ENCODE data around the gene FASTK. TPM values are rescaled to one million over a fixed set of nuclear protein-coding genes. Genes with fewer than 3 reads are reported as not detected.

The FASTK gene
- polyA plus RNA-seq, 1 donor (not counting 4 experiments of a cell fraction or from before 2014, with no cell fraction given), result 27.2 TPM

Other genes with a start within 250 kb of the FASTK start
- not detected in 3 replicates for gene AOC1, start 228.3 kb downstream of the FASTK start, polyA plus RNA-seq
- 0.03 TPM in 1 of 3 replicates, not detected in the others for gene KCNH2, start 102.5 kb downstream of the FASTK start, polyA plus RNA-seq
- 0.77 to 1.2 TPM (median 0.95 TPM) in 3 replicates for gene NOS3, start 89.8 kb downstream of the FASTK start, polyA plus RNA-seq
- 0.12 to 0.21 TPM (median 0.19 TPM) in 3 replicates for gene ATG9B, start 56.3 kb downstream of the FASTK start, polyA plus RNA-seq
- 15.5 to 25.2 TPM (median 24.6 TPM) in 3 replicates for gene ABCB8, start 52.4 kb downstream of the FASTK start, polyA plus RNA-seq
- gene ASIC3, start 32.3 kb downstream of the FASTK start, polyA plus RNA-seq, result 0.24 to 0.97 TPM (median 0.35 TPM) in 3 replicates
- gene CDK5, start 22.9 kb downstream of the FASTK start, polyA plus RNA-seq, result 19.3 to 26.3 TPM (median 22.8 TPM) in 3 replicates
- gene SLC4A2, start 21.2 kb downstream of the FASTK start, polyA plus RNA-seq, result 33.8 to 49.5 TPM (median 45.7 TPM) in 3 replicates
- 12.2 to 22.3 TPM (median 14.6 TPM) in 3 replicates for gene TMUB1, start 2.7 kb upstream of the FASTK start, polyA plus RNA-seq
- 64.3 to 96.7 TPM (median 83.2 TPM) in 3 replicates for gene AGAP3, start 5.7 kb upstream of the FASTK start, polyA plus RNA-seq
- gene GBX1, start 86.9 kb upstream of the FASTK start, polyA plus RNA-seq, result not detected in 3 replicates
- gene ASB10, start 106.4 kb upstream of the FASTK start, polyA plus RNA-seq, result not detected in 3 replicates
- not detected in 3 replicates for gene H2BK1, start 129.7 kb upstream of the FASTK start, polyA plus RNA-seq
- gene ABCF2, start 146.4 kb upstream of the FASTK start, polyA plus RNA-seq, result 33.3 to 68.6 TPM (median 43.6 TPM) in 3 replicates
- gene CHPF2, start 151.7 kb upstream of the FASTK start, polyA plus RNA-seq, result 16.2 to 33.0 TPM (median 26.0 TPM) in 3 replicates
- 3.0 to 6.0 TPM (median 3.1 TPM) in 3 replicates for gene SMARCD3, start 167.9 kb upstream of the FASTK start, polyA plus RNA-seq

All from keratinocyte (primary cell).